Measurements from ENCODE around the gene DPM3. TPM values are rescaled to one million over a fixed set of nuclear protein-coding genes. Genes with fewer than 3 reads are reported as not detected.

DPM3 gene
- total and polyA plus RNA-seq, 2 of the 13 experiments (the other 11 are each of a cell fraction or from before 2014, with no cell fraction given): 23.2 to 53.4 TPM

- TF ChIP-seq PCBP2 (optimal IDR thresholded peaks at IDR 0.05; ENCODE audit: low read depth, low read length, poor library complexity, severe bottlenecking): no peak
- no peak for TF ChIP-seq ZNF615 (CRISPR knock-in tag; IDR thresholded peaks at IDR 0.05; ENCODE audit: borderline replicate concordance)
- no peak for TF ChIP-seq GMEB2 (CRISPR knock-in tag; IDR thresholded peaks at IDR 0.05; ENCODE audit: low read depth)
- no peak for TF ChIP-seq HDAC6 (IDR thresholded peaks at IDR 0.05; ENCODE audit: low read depth, low read length)
- TF ChIP-seq E2F2 (CRISPR knock-in tag; IDR thresholded peaks at IDR 0.05; ENCODE audit: borderline replicate concordance): no peak
- no peak for TF ChIP-seq ZNF224 (CRISPR knock-in tag; IDR thresholded peaks at IDR 0.05)
- no peak for TF ChIP-seq SRF (IDR thresholded peaks at IDR 0.05; ENCODE audit: low read depth, low read length)
- no peak for TF ChIP-seq HNF4A (CRISPR knock-in tag; IDR thresholded peaks at IDR 0.05)
- TF ChIP-seq NCOA5 (CRISPR knock-in tag; IDR thresholded peaks at IDR 0.05): no peak
- TF ChIP-seq ZNF232 (CRISPR knock-in tag; IDR thresholded peaks at IDR 0.05; ENCODE audit: borderline replicate concordance): no peak
- TF ChIP-seq ZBTB21 (CRISPR knock-in tag; IDR thresholded peaks at IDR 0.05): no peak
- TF ChIP-seq ZNF143 (CRISPR knock-in tag; IDR thresholded peaks at IDR 0.05): no peak
- TF ChIP-seq ZNF619 (CRISPR knock-in tag; IDR thresholded peaks at IDR 0.05): peak; percentile 68; the same call in 1 of the 2 replicates
- no peak for TF ChIP-seq SMARCC2 (IDR thresholded peaks at IDR 0.05)
- no peak for TF ChIP-seq ARHGAP35 (CRISPR knock-in tag; IDR thresholded peaks at IDR 0.05; ENCODE audit: borderline replicate concordance)
- TF ChIP-seq SNRNP70 (IDR thresholded peaks at IDR 0.05; ENCODE audit: low read depth, low read length): no peak
- no peak for TF ChIP-seq NR2F6 (IDR thresholded peaks at IDR 0.05)
- peak; percentile 48; the same call in 1 of the 2 replicates for TF ChIP-seq NR2F6 (CRISPR knock-in tag; IDR thresholded peaks at IDR 0.05)
- no peak; the same call in 1 of the 2 replicates for TF ChIP-seq ARNT2 (CRISPR knock-in tag; IDR thresholded peaks at IDR 0.05; ENCODE audit: low read depth)
- TF ChIP-seq ZNF33B (CRISPR knock-in tag; IDR thresholded peaks at IDR 0.05): no peak
- peak; percentile 52; the same call in 1 of the 2 replicates for TF ChIP-seq ZNF687 (CRISPR knock-in tag; IDR thresholded peaks at IDR 0.05)
- TF ChIP-seq DBP (CRISPR knock-in tag; IDR thresholded peaks at IDR 0.05; ENCODE audit: not compliant biosample characterization): no peak
- no peak for TF ChIP-seq RBM39 (IDR thresholded peaks at IDR 0.05; ENCODE audit: low read depth, low read length, poor library complexity, severe bottlenecking)
Measured at GRCh38 chr1:155167166-155168104, 27.1 kb upstream of the DPM3 start (continued).
